22Rv1 (cell line): ENCODE results near the gene CCL17.

Experiments used
- CTCF ChIP-seq: fragments of 450-650 bp; IDR thresholded peaks from 2 replicates; pipeline ENCODE4 v1.5.1; 2017; ENCODE audit warnings: mild to moderate bottlenecking
- ZFX ChIP-seq: fragments of 450-650 bp; IDR thresholded peaks from 2 replicates; pipeline ENCODE4 v1.6.1; 2017; ENCODE audit warnings: antibody characterized with exemption, borderline replicate concordance

GRCh38 chr16:57355898-57356414, 48.6 kb upstream of the CCL17 start:
- no peak for TF ChIP-seq CTCF
- no peak for TF ChIP-seq ZFX
